Body of pancreas (tissue), 4 donors: ENCODE results near the gene TP53I13. TPM values are rescaled to one million over a fixed set of nuclear protein-coding genes. Genes with fewer than 3 reads are reported as not detected.

Experiments used
- ATAC-seq: fragments of 150-250 bp; one replicate; pipeline ENCODE4 v1.9.1; 2016
- DNase-seq, 4 donors: peaks; one replicate each; pipeline ENCODE4 v3.0.0-alpha.2; 2019
- H3K27ac ChIP-seq, 4 donors: fragments of 200-600 bp; sonication (generic); 1 replicate in 3 of 4; 2 replicates in 1 of 4; pipeline versions ENCODE4 v1.5.1 to v1.6.1; 2016 to 2019; ENCODE audit warnings: mild to moderate bottlenecking in 1 of 4, mixed read lengths in 1 of 4, moderate library complexity in 1 of 4
- H3K27me3 ChIP-seq, 2 donors: fragments of 200-600 bp; sonication (generic); one replicate each; pipeline ENCODE4 v1.6.0; 2016; ENCODE audit warnings: mild to moderate bottlenecking in 1 of 2
- H3K36me3 ChIP-seq, 2 donors: fragments of 200-600 bp; sonication (generic); replicated peaks in 1 of 2; 2 replicates each; pipeline ENCODE4 v1.5.1; 2016; ENCODE audit warnings: low read depth in 2 of 2; ENCODE audit not compliant: insufficient read depth in 1 of 2
- H3K4me1 ChIP-seq: fragments of 200-600 bp; sonication (generic); one replicate; pipeline ENCODE4 v1.6.0; 2016
- H3K4me3 ChIP-seq, 2 donors: fragments of 200-600 bp; sonication (generic); 1 replicate in 1 of 2; 2 replicates in 1 of 2; pipeline ENCODE4 v1.5.1; 2016 to 2019
- H3K9me3 ChIP-seq, 3 donors: fragments of 200-600 bp; sonication (generic); 1 replicate in 2 of 3; 2 replicates in 1 of 3; pipeline ENCODE4 v1.5.1; 2016
- CTCF ChIP-seq, 7 experiments: fragments of 450-650 bp in 4 of 7; fragments of 200-600 bp in 3 of 7; sonication (generic) in 3 of 7; IDR thresholded peaks; one replicate each; pipeline ENCODE4 v1.5.1; 2016 to 2019; ENCODE audit warnings: antibody characterized with exemption in 7 of 7
- POLR2A ChIP-seq, 3 donors: fragments of 450-650 bp; IDR thresholded peaks; one replicate each; pipeline ENCODE4 v1.6.1; 2016; ENCODE audit warnings: antibody characterized with exemption in 3 of 3, mild to moderate bottlenecking in 2 of 3
- WGBS, 2 donors: methylation state at CpG; one replicate each; pipeline ENCODE4 v1.1.5; 2017; 5-methylcytosine and 5-hydroxymethylcytosine counted together
- intact Hi-C: fragments of 100-400 bp; cut with DNase I; formaldehyde crosslinking; loops from one replicate; pipeline ENCODE4 v1.15.1; 2023
- total RNA-seq, 2 donors: library from RNA; depleted of rRNA; stranded (reverse); fragments of >200 nt; gene quantifications; one replicate each; pipeline ENCODE4 v1.1.0, GENCODE V29; 2016

TP53I13 gene
- total RNA-seq, 2 donors from 2014 or later, result 56.3 to 62.3 TPM

GRCh38 chr17:29546085-29546484 lies 22.4 kb upstream of the TP53I13 start:
- TF ChIP-seq CTCF (IDR thresholded peaks at IDR 0.05) (no peak), POLR2A (IDR thresholded peaks at IDR 0.05) (no peak)
- intact Hi-C loops, result no loop called here
- Histone ChIP-seq H3K4me1 (peaks cover 7% of the 10 kb centered on the region), H3K9me3 (no peaks in the 10 kb centered on the region), H3K4me3 (no peak overlapping the region), H3K36me3 (peaks cover 4 to 9% of the 10 kb centered on the region in 2 donors), H3K27me3 (no peaks in the 10 kb centered on the region), H3K27ac (no peak overlapping the region)
- WGBS, 2 donors, result 53 to 60% methylated on average over 1 of the region's 1 CpG
- ATAC-seq, result peak; percentile 86
- no peak for DNase-seq

DNA sequence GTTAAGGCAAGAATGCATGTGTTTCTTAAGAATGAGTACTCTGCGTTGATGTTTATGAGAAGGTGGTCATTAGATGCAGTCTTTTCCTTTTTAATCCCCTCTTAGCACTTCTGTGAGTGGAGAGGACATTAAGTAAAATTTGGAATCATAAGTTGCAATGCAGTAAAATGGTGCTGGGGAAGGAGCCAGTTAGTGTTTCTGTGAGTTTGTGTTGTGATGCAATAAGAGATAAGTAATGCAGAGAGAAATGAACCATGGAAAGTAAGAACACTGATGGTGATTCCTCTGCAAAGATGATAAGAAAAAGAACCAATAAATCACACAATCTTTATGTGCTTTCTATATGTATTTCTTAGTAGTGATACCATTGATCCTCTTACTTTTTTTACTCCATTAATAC lies 21.7 kb upstream of the TP53I13 start:
- 95 to 97% methylated on average over 1 of the region's 1 CpG for WGBS, 2 donors
- no peak for ATAC-seq
- H3K27ac ChIP-seq, result no peak overlapping the region
- TF ChIP-seq POLR2A (IDR thresholded peaks at IDR 0.05), result no peak
- TF ChIP-seq CTCF (IDR thresholded peaks at IDR 0.05), result no peak
- peaks cover 7% of the 10 kb centered on the region for H3K4me1 ChIP-seq
- DNase-seq, result no peak
- H3K4me3 ChIP-seq, result no peak overlapping the region
- no peaks in the 10 kb centered on the region for H3K27me3 ChIP-seq
- intact Hi-C loops, result no loop called here
- no peaks in the 10 kb centered on the region for H3K9me3 ChIP-seq
- H3K36me3 ChIP-seq, result peaks cover 4 to 9% of the 10 kb centered on the region in 2 donors

- intact Hi-C loops, result no loop called here
- Histone ChIP-seq H3K4me1 (peaks cover 7% of the 10 kb centered on the region), H3K27ac (no peak overlapping the region), H3K36me3 (no peaks in the 10 kb centered on the region), H3K4me3 (no peak overlapping the region), H3K9me3 (no peaks in the 10 kb centered on the region), H3K27me3 (no peaks in the 10 kb centered on the region)
- no peak for DNase-seq
- WGBS, 2 donors, result 26 to 30% methylated on average over 5 of the region's 5 CpGs
- TF ChIP-seq CTCF (IDR thresholded peaks at IDR 0.05) (no peak), POLR2A (IDR thresholded peaks at IDR 0.05) (no peak)
- ATAC-seq, result peak; percentile 34
These were observed 19.2 kb upstream of the TP53I13 start for GRCh38 chr17:29549177-29549923.

DNA sequence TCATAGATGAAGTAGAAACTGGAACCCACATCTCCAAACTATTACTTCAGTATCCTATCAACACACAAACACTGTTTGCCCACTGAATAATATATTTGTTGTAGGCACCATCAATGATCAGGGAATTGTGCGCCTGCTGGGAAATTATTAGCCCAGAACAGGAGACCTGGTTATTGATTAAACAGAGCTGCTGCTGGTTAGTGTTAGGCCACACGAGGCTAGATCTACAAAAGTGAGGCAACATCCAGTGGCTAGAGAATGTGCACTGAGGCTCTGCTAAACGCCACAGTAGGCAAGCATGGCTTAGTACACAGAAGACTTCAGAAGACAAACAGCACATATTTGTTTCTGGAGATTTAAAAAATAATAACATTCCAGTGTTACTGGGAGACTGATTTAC lies 12.7 kb upstream of the TP53I13 start:
- DNase-seq (peak; percentile 52 to 78 (median 69)), ATAC-seq (peak; percentile 93)
- no peaks in the 10 kb centered on the region for H3K36me3 ChIP-seq
- TF ChIP-seq POLR2A (IDR thresholded peaks at IDR 0.05) (no peak), CTCF (IDR thresholded peaks at IDR 0.05) (no peak)
- H3K27me3 ChIP-seq, result no peaks in the 10 kb centered on the region
- no peak overlapping the region for H3K4me3 ChIP-seq
- peaks cover 27% of the 10 kb centered on the region for H3K4me1 ChIP-seq
- peak overlapping the region; percentile 4 to 57 (median 26) for H3K27ac ChIP-seq
- no peaks in the 10 kb centered on the region for H3K9me3 ChIP-seq
- intact Hi-C loops, result no loop called here
- WGBS, 2 donors, result 10 to 18% methylated on average over 3 of the region's 3 CpGs
